Panc1 (cell line): ENCODE results near the gene SLC5A9. TPM values are rescaled to one million over a fixed set of nuclear protein-coding genes. Genes with fewer than 3 reads are reported as not detected.

Experiments
- ATAC-seq: fragments of 200-7000 bp; cut with Tn5 transposase; 2 replicates; pipeline ENCODE4 v1.9.1; 2020; ENCODE audit warnings: mild to moderate bottlenecking, moderate library complexity
- Bru-seq: library from RNA; stranded (reverse); fragments of 400-500 nt; gene quantifications from one replicate; lab custom pipeline; 2021; lab: Mats Ljungman, UMichigan
- BruChase-seq, 2 experiments: library from RNA; stranded (reverse); fragments of 400-500 nt; gene quantifications; one replicate each; lab custom pipeline; 2021; lab: Mats Ljungman, UMichigan
- BruUV-seq: library from RNA; stranded (reverse); fragments of 400-500 nt; replicated peaks from 2 replicates; lab custom pipeline; 2021; lab: Mats Ljungman, UMichigan
- CTCF ChIA-PET: fragments of 300-600 bp; sonication (Branson Sonifier 250); formaldehyde crosslinking; loops from one replicate; lab custom pipeline; 2022; ENCODE audit warnings: antibody characterized with exemption; lab: Charles Lee
- POLR2A ChIA-PET: fragments of 300-600 bp; sonication (Branson Sonifier 250); formaldehyde crosslinking; loops from one replicate; lab custom pipeline; 2022; ENCODE audit warnings: antibody characterized with exemption; lab: Charles Lee
- DNase-seq: peaks from one replicate; pipeline ENCODE4 v3.0.0-alpha.2; 2010; ENCODE audit warnings: low read depth, low spot score
- H3K27ac ChIP-seq: 2 replicates; pipeline ENCODE4 v1.5.1; 2011; ENCODE audit warnings: mild to moderate bottlenecking, low read length, inconsistent platforms
- H3K27me3 ChIP-seq: fragments of 200-500 bp; sonication (Bioruptor generic); 2 replicates; pipeline ENCODE4 v1.6.0; 2014; ENCODE audit warnings: low read length, inconsistent platforms; ENCODE audit not compliant: control insufficient read depth, insufficient read depth
- H3K36me3 ChIP-seq: fragments of 200-500 bp; sonication (Bioruptor generic); 2 replicates; pipeline ENCODE4 v1.5.1; 2014; ENCODE audit warnings: inconsistent platforms, mild to moderate bottlenecking, low read length, moderate library complexity; ENCODE audit not compliant: control insufficient read depth, insufficient read depth
- H3K4me1 ChIP-seq: 2 replicates; pipeline ENCODE4 v1.5.1; 2011; ENCODE audit warnings: inconsistent platforms, mild to moderate bottlenecking, low read length, moderate library complexity; ENCODE audit not compliant: control insufficient read depth, insufficient read depth
- H3K4me3 ChIP-seq, 2 experiments: 2 replicates each; pipeline ENCODE4 v1.5.1; 2011 to 2012; ENCODE audit warnings: low read depth in 2 of 2, low read length in 2 of 2, mild to moderate bottlenecking in 2 of 2, inconsistent platforms in 1 of 2, moderate library complexity in 1 of 2
- H3K9me3 ChIP-seq: fragments of 200-500 bp; sonication (Bioruptor generic); 2 replicates; pipeline ENCODE4 v1.5.1; 2014; ENCODE audit warnings: low read depth, mild to moderate bottlenecking, inconsistent platforms, low read length, moderate library complexity; ENCODE audit not compliant: control insufficient read depth, insufficient read depth
- CTCF ChIP-seq: fragments of 450-650 bp; IDR thresholded peaks from 2 replicates; pipeline ENCODE4 v1.5.1; 2017; ENCODE audit warnings: mild to moderate bottlenecking
- POLR2AphosphoS5 ChIP-seq: IDR thresholded peaks from 2 replicates; pipeline ENCODE4 v1.6.1; 2012; ENCODE audit warnings: mild to moderate bottlenecking, low read depth, low read length, moderate library complexity
- REST ChIP-seq, 2 experiments: IDR thresholded peaks; 2 replicates each; pipeline ENCODE4 v1.6.1; 2011 to 2012; ENCODE audit warnings: low read depth in 2 of 2, control low read depth in 1 of 2, low read length in 1 of 2, mild to moderate bottlenecking in 1 of 2, moderate library complexity in 1 of 2; ENCODE audit not compliant: insufficient read depth in 1 of 2
- SIN3A ChIP-seq: IDR thresholded peaks from 2 replicates; pipeline ENCODE4 v1.6.1; 2012; ENCODE audit warnings: low read depth, mild to moderate bottlenecking, low read length, moderate library complexity, borderline replicate concordance; ENCODE audit not compliant: insufficient read depth
- TCF7L2 ChIP-seq: IDR thresholded peaks from 2 replicates; pipeline ENCODE4 v1.6.1; 2011; ENCODE audit warnings: mild to moderate bottlenecking, low read depth, low read length, inconsistent platforms
- in situ Hi-C: cut with HindIII; loops from 2 replicates; pipeline ENCODE4 v1.10.0; 2016; ENCODE audit warnings: low sequenced_read_pairs, low pct_unique_long_range_greater_than_20kb
- intact Hi-C: fragments of 100-400 bp; cut with micrococcal nuclease; formaldehyde crosslinking; loops from one replicate; pipeline ENCODE4 v1.10.0; 2022; ENCODE audit not compliant: unreplicated experiment
- long read RNA-seq: library from polyadenylated mRNA; unstranded; transcript quantifications from one replicate; pipeline ENCODE4 v2.0.0, GENCODE V29; 2021; ENCODE audit not compliant: unreplicated experiment
- polyA plus RNA-seq: library from polyadenylated mRNA; unstranded; fragments of >200 nt; gene quantifications from one replicate; pipeline ENCODE4 v1.2.1, GENCODE V29; 2012; ENCODE audit warnings: missing spikeins; ENCODE audit not compliant: insufficient read length
- total RNA-seq: library from RNA; stranded (reverse); gene quantifications from one replicate; pipeline ENCODE4 v1.2.1, GENCODE V29; 2021; ENCODE audit not compliant: unreplicated experiment

The SLC5A9 gene
- not detected for total RNA-seq
- polyA plus RNA-seq = 0.41 TPM
- percentile 8 among the genes with signal in this experiment for Bru-seq, nascent RNA
- BruChase-seq, experiment 1, labeled RNA remaining after a 2-hour chase = percentile 11 among the genes with signal in this experiment
- percentile 4 among the genes with signal in this experiment for BruChase-seq, experiment 2, labeled RNA remaining after a 6-hour chase
- long read RNA-seq = 0 reads

- Histone ChIP-seq H3K27me3 (no peaks in the 10 kb centered on the region), H3K36me3 (no peaks in the 10 kb centered on the region), H3K4me1 (no peaks in the 10 kb centered on the region; the same call in 1 of the 2 replicates), H3K4me3 (no peak within 1 kb of the TSS), H3K9me3 (no peaks in the 10 kb centered on the region), H3K27ac (no peak within 1 kb of the TSS)
- ChIA-PET CTCF (no interaction called here), POLR2A (no interaction called here)
- intact Hi-C loops (no loop called here), in situ Hi-C loops (no loop called here)
- ATAC-seq = no peak
- no TSS peak for BruUV-seq
- TF ChIP-seq SIN3A = no peak
- TF ChIP-seq REST (IDR thresholded peaks at IDR 0.05; ENCODE audit: insufficient read depth in 1 of 2, low read depth in 2 of 2, low read length in 1 of 2) = no peak
- no peak for TF ChIP-seq TCF7L2
- TF ChIP-seq CTCF = no peak
- TF ChIP-seq POLR2AphosphoS5 = no peak
- DNase-seq = no peak
Observed at GRCh38 chr1:48222501-48223242, at the start of gene SLC5A9. TSS of gene SLC5A9 (plus strand) at chr1:48222716. CDS start at chr1:48222737, 21 bp downstream.

GRCh38 chr1:48175116-48175515 lies 47.4 kb upstream of the SLC5A9 start:
- H3K27ac ChIP-seq = no peak overlapping the region
- ATAC-seq (no peak), DNase-seq (no peak)
- ChIA-PET CTCF (no interaction called here), POLR2A (no interaction called here)
- no peak for TF ChIP-seq CTCF
- no peak for TF ChIP-seq POLR2AphosphoS5
- TF ChIP-seq SIN3A = no peak
- TF ChIP-seq REST (IDR thresholded peaks at IDR 0.05; ENCODE audit: insufficient read depth in 1 of 2, low read depth in 2 of 2, low read length in 1 of 2) = no peak
- TF ChIP-seq TCF7L2 = no peak
- in situ Hi-C loops (no loop called here), intact Hi-C loops (no loop called here)
- H3K9me3 ChIP-seq = no peaks in the 10 kb centered on the region
- no TSS peak for BruUV-seq
- H3K4me3 ChIP-seq = no peak overlapping the region
- no peaks in the 10 kb centered on the region for H3K4me1 ChIP-seq
- no peaks in the 10 kb centered on the region for H3K36me3 ChIP-seq
- H3K27me3 ChIP-seq = no peaks in the 10 kb centered on the region; the same call in 1 of the 2 replicates
